ENCODE measurements around the gene RFC1.
"Not testable (repeated sequence)": the region's sequence is repeated elsewhere in the genome, so short reads cannot be mapped to it uniquely, and the experiment has no call there.

The RFC1 gene

DNA sequence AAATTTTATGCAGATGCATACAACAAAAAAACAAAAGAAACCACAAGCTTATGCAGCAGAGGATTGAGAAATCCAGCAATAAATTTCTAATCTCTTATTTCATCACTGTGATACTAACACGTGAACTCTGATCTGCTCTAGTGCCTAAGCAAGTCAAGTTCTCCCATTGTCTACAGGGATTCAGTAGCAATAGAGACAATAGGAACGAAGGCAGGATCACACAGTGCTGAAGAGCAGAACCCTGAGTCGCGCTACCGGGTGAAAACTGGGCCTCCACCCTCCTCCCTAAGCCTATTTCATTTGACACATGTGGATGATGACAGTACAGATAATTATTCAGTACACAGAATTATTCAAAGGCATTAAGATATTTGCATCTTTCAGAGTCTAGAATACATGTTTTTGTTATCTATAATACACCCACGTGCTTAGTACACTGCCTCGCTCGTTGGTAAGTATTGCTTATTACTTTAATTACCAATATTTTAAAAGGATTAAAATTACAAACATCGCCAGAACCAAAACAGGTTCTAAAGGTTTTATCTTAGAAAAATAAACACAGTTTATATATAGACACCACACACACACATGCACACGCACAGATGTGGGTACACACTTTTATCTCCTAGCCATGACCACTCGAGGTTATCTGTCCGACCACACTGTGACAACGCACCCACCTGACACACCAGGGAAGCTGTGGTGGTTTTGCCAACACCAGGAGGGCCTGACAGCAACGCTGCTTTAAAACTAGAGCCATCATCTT is 60.1 kb downstream of the RFC1 start:
- no peak for DNase-seq

DNA sequence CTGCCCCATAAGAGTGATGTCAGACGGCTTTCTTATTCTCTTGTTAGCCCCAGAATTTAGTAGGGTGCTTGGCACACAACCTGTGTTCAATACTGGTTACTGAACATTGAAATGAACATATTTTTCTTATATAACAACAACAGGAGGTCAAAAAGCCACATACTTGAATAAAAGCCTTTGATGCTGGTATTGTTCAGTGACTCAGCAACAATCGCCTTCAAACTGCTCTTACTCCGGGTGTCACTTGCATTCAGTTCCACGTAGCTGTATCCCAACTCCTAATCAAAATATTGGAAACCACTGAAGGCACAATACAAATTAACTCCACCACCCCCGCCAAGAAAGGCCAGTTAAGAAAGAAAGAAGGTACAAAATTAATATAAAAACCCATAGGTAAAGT is 61.5 kb downstream of the RFC1 start:
- DNase-seq: no peak

DNA sequence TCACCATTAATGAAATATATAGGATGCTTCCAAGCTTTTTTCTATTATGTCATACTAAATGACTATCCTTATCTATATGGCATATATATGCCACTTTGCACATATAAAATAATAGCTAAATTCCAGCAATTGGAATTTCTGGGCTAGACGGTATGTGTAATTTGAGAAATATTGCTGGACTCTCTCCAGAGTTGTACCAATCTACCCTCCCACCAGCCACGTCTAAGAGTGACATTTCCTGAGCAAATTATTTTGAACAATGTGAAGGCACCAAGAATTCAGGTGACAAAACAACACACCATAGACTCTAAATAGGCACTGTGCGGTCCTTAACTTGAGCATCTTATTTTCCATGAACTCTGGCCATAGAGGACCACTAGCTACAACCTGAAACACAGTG is 62.3 kb downstream of the RFC1 start:
- DNase-seq: no peak

DNA sequence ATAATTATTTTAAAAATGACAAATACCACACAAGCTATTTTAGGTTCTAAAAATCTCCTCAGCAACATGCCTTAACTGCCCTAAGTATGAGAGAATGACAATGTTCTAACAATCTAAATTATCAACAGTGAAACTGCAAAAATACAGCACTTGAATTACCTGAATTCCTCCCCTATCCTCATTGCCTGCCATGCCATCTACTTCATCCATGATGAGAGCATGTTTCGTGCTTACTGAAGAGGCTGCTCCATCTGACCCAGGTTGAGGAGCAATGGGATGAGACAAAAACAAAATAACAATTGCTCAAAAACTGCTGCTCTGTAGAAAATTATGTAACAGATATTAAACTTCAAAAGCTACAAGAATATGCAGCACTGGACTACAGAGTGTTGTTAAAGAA is 63.3 kb downstream of the RFC1 start:
- no peak for DNase-seq

DNA sequence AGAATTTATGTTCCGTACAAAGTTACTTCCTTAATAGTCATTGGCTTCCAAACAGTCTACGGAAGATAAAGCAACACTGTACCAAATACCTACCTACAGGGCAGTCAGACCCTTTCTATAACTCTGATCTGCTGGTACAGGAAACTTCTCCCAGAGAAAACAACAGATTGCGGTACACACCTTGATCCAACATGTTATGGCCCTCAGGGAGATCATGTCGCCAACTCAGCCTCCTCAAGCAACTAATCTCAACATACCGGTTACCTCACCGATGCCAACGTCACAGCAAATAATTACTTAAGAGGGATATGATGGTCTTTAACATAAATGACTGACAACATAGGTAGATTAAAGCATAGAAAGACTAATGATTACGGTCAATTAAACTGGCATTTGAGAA is 70.4 kb downstream of the RFC1 start:
- DNase-seq: no peak

DNA sequence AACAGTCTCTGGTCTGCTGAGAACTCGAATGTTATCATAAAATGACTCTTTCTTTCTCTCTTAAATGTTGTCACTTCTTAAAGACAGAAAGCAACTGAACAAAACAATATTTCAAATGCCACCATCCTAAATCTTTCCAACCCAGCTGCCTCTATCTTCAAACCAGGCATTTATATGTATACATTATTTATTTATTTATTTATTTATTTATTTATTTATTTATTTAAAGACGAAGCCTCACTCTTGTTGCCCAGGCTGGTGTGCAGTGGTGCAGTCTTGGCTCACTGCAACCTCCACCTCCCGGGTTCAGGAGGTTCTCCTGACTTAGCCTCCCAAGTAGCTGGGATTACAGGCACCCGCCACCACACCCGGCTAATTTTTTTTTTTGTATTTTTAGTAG is 73.7 kb downstream of the RFC1 start:
- not testable (repeated sequence) for DNase-seq

DNA sequence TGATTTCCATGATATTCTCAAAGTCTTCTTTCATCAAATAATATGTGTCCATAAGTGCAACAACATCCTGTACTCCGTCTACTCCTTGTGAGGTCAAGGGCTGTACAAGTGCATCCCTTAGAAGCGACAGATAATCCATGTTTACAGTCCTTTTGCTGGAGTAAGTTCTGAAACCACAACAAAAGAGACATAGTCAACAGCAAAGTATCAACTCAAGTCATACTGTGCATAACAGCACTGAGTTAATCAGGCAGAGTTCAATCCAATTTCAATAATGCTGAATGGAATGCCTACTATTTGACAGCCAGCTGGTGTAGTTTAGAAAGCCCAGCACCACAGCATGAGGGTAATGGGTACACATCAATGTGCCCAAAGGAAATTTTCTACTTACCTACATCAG is 74.5 kb downstream of the RFC1 start:
- no peak for DNase-seq

DNA sequence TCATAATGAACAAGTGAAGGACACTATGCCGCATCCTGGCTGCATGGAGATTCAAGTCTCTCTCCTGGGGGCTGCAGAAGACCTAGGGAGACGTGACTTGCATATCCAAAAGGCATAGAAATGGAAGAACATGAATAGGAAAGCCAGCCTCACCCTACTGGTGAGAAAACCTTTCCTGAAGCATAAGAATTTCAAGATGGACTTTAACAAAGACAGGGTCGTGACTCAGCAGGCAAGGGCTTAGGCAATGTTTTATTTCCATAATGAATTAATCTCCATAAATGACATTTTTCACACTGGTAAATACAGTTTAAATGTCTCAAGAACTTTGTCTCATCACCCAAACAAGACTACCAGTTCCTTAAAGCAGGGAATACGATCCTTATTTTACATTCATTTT is 78.9 kb downstream of the RFC1 start:
- no peak for DNase-seq

DNA sequence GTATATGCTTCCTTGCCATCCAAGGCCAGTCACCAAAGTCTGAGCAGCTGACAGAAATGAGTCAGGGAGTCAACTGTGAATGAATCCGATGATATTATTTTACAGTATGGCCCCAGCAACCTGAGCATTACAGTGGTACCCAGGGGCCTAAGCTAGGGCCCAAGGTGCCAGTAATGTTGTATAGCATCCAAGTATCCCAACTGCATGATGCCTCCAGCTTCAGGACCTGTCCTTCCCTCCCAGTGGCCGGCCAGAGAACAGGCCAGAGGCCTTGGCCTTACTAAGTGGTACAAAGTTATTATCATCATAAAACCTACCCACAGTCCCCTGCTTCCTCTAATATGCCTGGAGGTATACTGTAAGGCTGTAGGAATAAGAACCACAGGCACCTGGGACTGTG is 79.9 kb downstream of the RFC1 start:
- no peak for DNase-seq

DNA sequence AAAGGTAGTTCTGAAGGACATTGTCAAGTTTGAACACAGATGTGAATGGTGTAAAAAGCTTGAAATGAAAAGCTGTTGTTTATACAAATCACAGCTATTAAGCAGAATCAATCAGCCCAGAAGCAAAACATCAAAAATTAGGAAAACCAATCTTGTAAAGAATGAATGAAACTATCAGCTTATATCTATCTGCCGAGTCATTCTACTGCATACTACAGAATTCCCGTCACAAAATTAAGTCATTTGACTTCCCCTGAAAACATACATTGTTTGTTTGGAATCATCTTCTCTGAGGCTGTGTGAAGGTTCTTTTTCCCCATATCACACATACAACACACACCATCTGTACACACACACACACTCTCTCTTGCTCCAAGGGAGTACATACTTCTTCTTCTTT is 80.3 kb downstream of the RFC1 start:
- DNase-seq: no peak

DNA sequence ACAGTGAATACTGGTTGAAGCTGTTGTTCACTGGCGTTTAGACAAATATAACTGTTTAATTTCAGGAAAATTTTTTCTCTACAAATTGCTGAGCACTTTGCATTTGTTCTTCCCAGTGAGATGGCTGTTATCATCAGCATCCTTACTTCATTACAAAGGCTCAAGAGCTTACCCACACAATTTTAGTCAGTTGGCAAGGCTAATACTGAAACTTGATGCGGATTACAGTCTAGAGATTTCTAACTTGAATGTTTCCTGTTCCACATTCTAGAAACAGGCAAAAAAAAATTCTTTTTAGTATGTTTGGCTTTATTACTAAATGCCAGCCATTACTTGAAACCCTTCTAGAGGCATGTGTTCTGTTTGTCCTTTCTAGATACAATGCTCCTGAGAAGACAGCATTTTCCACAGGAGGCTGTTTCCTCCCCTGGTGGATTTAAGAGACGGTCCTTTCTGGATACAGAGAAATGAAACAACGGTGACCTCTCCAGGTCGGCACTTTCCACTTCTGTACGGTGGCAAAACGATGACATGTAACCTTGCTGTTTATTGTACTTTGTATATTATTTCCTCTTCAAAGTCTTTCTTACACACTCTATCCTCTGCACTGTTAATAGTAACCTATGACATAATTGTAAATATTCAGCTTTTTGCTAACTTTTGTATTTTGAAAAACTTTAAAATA is 80.9 kb downstream of the RFC1 start:
- no peak for DNase-seq

DNA sequence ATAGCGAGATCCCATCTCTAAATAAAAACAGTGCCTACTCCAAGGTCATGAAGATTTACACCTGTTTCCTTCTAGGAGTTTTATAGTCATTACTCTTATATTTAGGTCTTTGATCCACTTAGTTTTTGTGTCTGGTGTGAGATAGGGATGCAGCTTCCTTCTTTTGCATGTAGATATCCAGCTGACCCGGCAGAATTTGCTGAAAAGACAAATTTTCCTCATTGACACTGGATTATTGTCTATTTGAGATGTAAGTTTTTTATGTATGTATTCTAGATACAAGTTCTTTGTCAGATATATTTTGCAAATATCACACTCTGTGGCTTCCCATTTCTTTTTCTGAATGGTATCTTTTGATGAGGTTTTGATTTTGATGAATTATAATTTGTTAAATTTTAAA is 85.4 kb downstream of the RFC1 start:
- no peak for DNase-seq

DNA sequence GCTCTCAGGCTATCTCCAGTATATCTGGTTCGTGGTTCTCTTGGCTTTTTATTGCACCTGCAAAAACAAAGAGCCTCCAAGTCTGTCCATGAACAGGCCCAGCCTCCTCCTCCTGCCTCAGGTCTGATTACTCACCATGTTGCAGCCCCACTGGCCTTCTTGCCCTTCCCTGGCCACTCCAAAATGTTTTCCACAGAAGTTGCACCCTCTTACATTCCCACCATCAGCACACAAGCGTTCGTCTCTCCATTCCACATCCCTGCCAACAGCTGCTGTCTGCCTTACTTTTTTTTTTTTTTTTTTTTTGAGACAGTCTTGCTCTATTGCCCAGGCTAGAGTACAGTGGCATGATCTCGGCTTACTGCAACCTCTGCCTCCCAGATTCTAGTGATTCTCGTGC is 86.7 kb downstream of the RFC1 start:
- DNase-seq: no peak

DNA sequence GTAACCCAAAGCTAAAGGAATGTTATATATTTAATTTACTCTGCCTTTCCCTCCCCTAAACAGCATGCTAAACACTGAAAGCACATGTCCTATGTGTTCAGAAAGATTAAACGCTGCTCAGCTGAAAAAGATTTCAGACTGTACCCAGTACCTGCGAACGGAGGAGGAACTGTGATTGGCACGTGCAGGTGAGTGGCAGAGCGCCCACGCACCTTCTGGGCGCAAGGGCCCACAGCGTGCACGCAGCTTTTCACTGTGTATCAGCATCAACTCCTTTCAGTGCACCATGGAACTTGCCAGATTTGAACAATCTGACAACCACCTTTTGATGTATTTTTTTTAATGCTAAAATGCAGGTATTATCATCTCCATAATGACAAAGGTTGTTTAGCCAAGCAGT is 87.7 kb downstream of the RFC1 start:
- DNase-seq: no peak

DNA sequence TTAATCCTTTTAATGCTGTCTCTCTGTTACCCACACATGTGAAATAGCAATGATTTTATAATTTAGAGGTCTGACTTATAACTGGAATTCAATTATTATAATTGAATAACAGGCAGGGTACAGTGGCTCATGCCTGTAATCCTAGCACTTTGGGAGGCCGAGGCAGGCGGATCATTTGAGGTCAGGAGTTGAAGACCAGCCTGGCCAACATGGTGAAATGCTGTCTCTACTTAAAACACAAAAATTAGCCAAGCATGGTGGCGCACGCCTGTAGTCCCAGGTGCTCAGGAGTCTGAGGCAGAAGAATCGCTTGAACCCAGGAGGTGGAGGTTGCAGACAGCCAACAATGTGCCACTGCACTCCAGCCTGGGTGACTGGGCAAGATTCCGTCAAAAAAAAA is 88.5 kb downstream of the RFC1 start:
- DNase-seq: not testable (repeated sequence)

DNA sequence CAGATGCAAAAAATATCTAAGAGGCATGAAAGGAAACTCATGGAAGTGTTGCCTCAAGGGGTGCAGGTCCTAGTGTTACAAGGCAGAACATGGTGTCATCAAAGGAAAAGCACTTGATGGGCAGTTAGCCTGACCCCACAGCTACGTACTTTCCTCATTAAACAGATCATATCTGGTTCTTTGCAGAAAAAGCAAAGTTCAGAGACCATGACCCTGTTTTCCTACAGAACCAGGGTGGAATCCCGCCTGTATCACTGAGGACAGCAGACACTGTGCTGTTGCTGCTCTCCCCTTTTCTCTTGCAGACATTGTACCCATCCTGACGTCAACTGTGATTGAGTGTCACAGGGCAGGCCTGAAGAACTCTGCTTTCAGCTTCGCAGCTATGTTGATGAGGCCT is 91.7 kb downstream of the RFC1 start:
- no peak for DNase-seq

DNA sequence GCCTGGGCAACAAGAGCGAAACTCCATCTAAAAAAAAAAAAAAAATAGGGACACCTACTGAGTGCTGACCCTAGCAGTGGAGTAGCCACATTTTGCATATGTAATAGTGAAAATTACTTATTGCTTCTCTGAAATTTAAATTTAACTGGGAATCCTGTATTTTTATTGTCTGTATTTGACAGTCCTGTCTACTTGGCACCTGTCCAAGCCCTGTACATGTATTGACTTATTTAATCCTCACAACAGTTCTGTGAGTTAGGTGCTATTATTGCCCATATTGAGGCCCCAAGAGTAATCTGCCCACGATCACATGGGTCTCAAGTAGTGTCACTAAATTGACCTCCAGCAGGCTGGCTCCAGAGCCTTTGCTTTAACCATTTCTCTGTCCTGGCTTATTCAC is 102.3 kb downstream of the RFC1 start:
- no peak for DNase-seq

DNA sequence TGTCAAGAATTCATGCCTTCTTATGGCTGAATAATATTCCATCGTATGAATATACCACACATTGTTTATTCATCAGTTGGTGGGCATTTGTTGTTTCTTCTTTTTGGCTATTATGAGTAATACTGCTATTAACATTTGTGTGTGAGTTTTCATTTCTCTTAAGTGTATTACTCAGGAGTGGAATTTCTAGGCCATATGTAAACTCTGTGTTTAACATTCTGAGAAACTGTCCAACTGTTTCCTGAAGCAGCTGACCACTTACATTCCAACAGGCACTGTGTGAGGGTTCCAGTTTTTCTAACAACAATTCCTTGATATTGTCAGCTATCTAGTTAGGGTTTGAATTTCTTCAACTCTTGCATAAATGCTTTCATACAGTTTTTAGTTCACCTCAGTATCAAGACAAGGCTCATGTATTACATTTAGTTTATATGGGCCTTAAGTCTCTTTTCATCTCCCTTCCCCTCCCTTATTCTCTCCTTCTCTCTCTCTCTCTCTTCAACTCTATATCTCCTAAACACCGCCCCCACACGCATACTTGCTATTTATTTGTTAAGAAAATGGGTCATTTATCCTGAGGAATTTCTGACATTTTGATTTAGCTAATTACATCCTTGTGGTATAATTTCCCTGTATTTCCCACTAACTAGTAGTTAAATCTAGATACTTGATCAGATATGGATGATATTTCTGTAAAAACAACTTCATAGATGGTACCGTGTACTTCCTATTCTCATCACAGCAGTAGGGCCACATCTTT is 106.4 kb downstream of the RFC1 start:
- no peak for DNase-seq

DNA sequence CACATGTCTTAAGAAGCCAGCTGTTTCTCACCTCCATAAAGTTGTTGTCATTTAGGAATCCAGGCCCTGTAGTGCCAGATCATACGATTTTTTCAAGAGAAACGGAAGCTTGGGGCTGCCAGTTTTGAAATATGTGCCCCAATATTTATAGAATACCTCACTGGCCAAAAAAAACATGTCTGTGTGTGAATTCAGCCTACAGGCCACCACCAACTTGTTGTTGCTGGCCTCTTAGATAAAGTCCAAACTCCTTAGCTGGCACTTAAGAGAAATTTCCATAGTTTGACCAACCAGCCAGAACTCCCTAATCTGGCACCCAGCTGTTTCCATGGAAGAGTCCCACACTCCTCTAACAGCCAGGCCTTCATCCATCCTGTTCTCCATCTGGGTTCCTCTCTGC is 109.7 kb downstream of the RFC1 start:
- no peak for DNase-seq

DNA sequence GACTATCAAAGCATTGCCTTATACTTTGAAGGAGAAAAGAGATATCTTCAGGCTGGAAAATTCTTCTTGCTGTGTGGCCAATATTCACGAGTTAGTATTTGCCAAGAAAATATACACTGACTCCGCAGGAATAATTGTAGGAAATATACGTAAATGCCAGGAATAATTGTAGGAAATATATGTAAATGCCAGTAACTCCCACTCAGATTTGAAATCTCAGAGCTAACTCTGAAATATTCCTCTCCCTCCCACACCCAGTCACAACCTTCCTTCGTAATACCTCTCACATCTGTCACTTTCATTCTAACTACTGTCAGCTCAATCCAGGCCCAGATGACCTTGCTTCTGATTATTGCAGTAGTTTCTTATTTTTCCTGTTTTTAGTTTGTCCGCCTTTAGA is 110.3 kb downstream of the RFC1 start:
- DNase-seq: no peak

DNA sequence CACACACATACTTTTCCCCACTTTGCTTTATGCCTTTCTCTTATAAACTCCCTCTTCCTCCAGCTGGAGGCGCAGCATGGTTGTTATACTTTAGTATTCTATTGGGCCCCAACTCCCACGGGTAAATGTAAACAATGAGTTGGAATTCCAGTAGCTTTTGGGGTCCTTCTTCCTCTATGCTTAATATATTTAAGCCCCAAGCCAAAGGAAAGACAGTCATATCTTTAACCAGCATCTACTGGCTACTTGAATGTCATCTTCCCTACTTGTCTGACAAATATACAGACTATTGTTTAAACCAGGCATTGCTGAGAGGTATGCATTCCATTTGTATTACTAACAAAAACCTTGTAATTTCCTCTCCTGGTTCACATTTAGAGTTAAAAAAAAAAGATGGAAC is 110.9 kb downstream of the RFC1 start:
- peak; percentile 14 to 63 for DNase-seq

DNA sequence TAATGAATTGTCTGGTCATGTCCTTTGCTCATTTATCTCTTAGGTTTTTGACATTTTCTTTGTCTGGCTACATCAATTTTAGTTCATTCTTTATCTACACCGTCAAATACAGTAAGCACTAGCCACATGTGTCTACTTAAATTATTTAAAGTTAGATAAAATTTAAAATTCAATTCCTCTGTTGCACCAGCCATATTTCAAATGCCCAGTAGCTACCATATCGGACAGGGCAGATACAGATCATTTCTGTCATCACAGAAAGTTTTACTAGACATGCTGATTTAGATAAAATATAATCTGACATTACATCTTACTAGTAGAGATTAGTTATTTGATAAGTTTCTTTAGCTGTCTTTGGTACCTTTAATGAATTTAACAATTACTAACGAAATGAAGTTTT is 122.7 kb downstream of the RFC1 start:
- no peak for DNase-seq
